Raji (cell line): ENCODE data around the gene ANKRD34C.
A peak's percentile ranks its signal among the peaks of the same experiment; 100 is the strongest.

Experiments used
- POLR2A ChIP-seq: IDR thresholded peaks from 2 replicates; pipeline ENCODE4 v1.6.1; 2011; ENCODE audit warnings: low read depth, low read length, control low read depth; ENCODE audit not compliant: insufficient read depth

The ANKRD34C gene

GRCh38 chr15:79299126-79299840 lies 16.8 kb downstream of the ANKRD34C start:
- no peak for TF ChIP-seq POLR2A

- no peak for TF ChIP-seq POLR2A
These were observed 17.3 kb downstream of the ANKRD34C start for GRCh38 chr15:79299841-79300235.

GRCh38 chr15:79307251-79307650 lies 24.7 kb downstream of the ANKRD34C start:
- TF ChIP-seq POLR2A: no peak

- no peak for TF ChIP-seq POLR2A
These were observed 26.4 kb downstream of the ANKRD34C start for GRCh38 chr15:79308874-79309273.

GRCh38 chr15:79310612-79310984 lies 28.1 kb downstream of the ANKRD34C start:
- TF ChIP-seq POLR2A: no peak

GRCh38 chr15:79310985-79311900 lies 28.7 kb downstream of the ANKRD34C start, which contains the start of gene TMED3:
Gene TMED3 (plus strand): TSS chr15:79311112. CDS start chr15:79311250, 138 bp downstream.
- TF ChIP-seq POLR2A: peak; percentile 81

- no peak for TF ChIP-seq POLR2A
These were observed 29.5 kb downstream of the ANKRD34C start for GRCh38 chr15:79311901-79312553.

- no peak for TF ChIP-seq POLR2A
These were observed 31.7 kb downstream of the ANKRD34C start for GRCh38 chr15:79314186-79314585.

GRCh38 chr15:79314811-79315210 lies 32.3 kb downstream of the ANKRD34C start:
- TF ChIP-seq POLR2A: no peak

GRCh38 chr15:79315623-79316328 lies 33.3 kb downstream of the ANKRD34C start:
- no peak for TF ChIP-seq POLR2A

GRCh38 chr15:79316864-79317263 lies 34.3 kb downstream of the ANKRD34C start:
- no peak for TF ChIP-seq POLR2A

- TF ChIP-seq POLR2A: no peak
These were observed 39.4 kb downstream of the ANKRD34C start for GRCh38 chr15:79321876-79322275.

- TF ChIP-seq POLR2A: no peak
These were observed 39.8 kb downstream of the ANKRD34C start for GRCh38 chr15:79322306-79322705.

- no peak for TF ChIP-seq POLR2A
These were observed 40.4 kb downstream of the ANKRD34C start for GRCh38 chr15:79322945-79323344.

GRCh38 chr15:79329171-79329611 lies 46.7 kb downstream of the ANKRD34C start:
- no peak for TF ChIP-seq POLR2A
